ENCODE results near the gene WBP1. TPM values are rescaled to one million over a fixed set of nuclear protein-coding genes. Genes with fewer than 3 reads are reported as not detected.

Gene WBP1
- total RNA-seq, 1 experiment from 2014 or later, result 37.9 TPM

GRCh38 chr2:74444498-74445318 is 13.5 kb upstream of the WBP1 start:
- no TSS peak for BruUV-seq (replicated peaks)
- ChIA-PET POLR2A (ENCODE audit: low non-redundant PET) (interaction anchor here (0.6 kb wide), 1 partner anchor 1186 kb away, joined by 3 read pairs; no protein-coding TSS in a partner anchor), CTCF (no interaction called here)
- no peak for TF ChIP-seq CTCF (conservative IDR thresholded peaks at IDR 0.05; ENCODE audit: low read depth, low read length)
- no peak for TF ChIP-seq EZH2 (IDR thresholded peaks at IDR 0.05; ENCODE audit: borderline replicate concordance, low read depth, low read length, poor library complexity, severe bottlenecking)
- no peak overlapping the region for H3K27ac ChIP-seq (ENCODE audit: low read depth, low read length, poor library complexity, severe bottlenecking)
- no peak overlapping the region for H3K4me3 ChIP-seq (ENCODE audit: low read depth, low read length, poor library complexity, severe bottlenecking)
- DNase-seq (ENCODE audit: low spot score), result no peak
- peaks cover 21% of the 10 kb centered on the region for H3K4me1 ChIP-seq (ENCODE audit: insufficient read depth, low read length, poor library complexity, severe bottlenecking)
- H3K36me3 ChIP-seq (ENCODE audit: insufficient read depth, low read length, poor library complexity, severe bottlenecking), result no peaks in the 10 kb centered on the region
- no peaks in the 10 kb centered on the region for H3K27me3 ChIP-seq (replicated peaks; ENCODE audit: insufficient read depth, low read depth, low read length, poor library complexity)
- intact Hi-C loops (cut with micrococcal nuclease; ENCODE audit: unreplicated experiment), result no loop called here
- H3K9me3 ChIP-seq (ENCODE audit: low read depth, low read length, poor library complexity, severe bottlenecking), result no peaks in the 10 kb centered on the region

DNA sequence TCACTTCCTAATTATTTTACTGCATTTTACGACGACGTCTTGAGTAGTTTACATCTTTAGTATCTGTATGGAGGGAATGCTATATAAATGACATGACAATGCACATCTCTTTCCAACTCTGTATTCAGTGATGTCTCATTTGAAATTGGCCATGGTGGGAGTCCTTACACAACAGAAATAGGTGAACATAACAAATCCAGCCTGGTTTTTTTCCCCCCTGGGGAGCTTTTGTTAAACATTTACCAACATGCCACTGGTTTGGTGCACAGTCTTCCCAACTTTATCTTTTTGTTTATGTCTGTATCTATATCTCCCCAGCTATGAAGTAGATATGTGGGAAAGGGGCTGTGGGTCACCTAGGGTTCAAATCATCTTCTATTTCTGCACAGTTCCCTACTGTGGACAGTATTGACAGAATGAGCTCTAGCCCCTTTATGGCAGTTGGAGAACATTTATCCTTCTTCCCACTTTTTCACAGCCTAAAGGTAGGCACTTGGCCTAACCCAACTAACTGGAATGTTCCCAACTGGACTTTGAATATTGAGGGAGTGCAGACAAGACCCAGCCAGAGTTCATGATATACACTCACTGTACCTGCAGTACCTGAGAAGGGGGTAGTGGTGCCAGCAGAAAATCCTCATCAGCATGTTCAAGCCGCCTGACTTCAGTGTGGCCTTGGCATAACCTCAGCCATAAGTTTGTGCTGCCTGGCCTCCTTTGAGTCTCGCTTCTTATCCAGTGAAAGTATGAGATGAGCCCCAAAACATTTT is 10.8 kb upstream of the WBP1 start:
- TF ChIP-seq CTCF (conservative IDR thresholded peaks at IDR 0.05; ENCODE audit: low read depth, low read length), result no peak
- H3K27ac ChIP-seq (ENCODE audit: low read depth, low read length, poor library complexity, severe bottlenecking), result no peak overlapping the region
- no TSS peak for BruUV-seq (replicated peaks)
- no peaks in the 10 kb centered on the region for H3K9me3 ChIP-seq (ENCODE audit: low read depth, low read length, poor library complexity, severe bottlenecking)
- ChIA-PET CTCF (no interaction called here), POLR2A (ENCODE audit: low non-redundant PET) (no interaction called here)
- no peaks in the 10 kb centered on the region for H3K27me3 ChIP-seq (replicated peaks; ENCODE audit: insufficient read depth, low read depth, low read length, poor library complexity)
- no peak overlapping the region for H3K4me3 ChIP-seq (ENCODE audit: low read depth, low read length, poor library complexity, severe bottlenecking)
- intact Hi-C loops (cut with micrococcal nuclease; ENCODE audit: unreplicated experiment), result no loop called here
- DNase-seq (ENCODE audit: low spot score), result no peak
- no peaks in the 10 kb centered on the region for H3K36me3 ChIP-seq (ENCODE audit: insufficient read depth, low read length, poor library complexity, severe bottlenecking)
- peaks cover 8% of the 10 kb centered on the region for H3K4me1 ChIP-seq (ENCODE audit: insufficient read depth, low read length, poor library complexity, severe bottlenecking)

- Histone ChIP-seq H3K4me3 (ENCODE audit: low read depth, low read length, poor library complexity, severe bottlenecking) (no peak overlapping the region), H3K36me3 (ENCODE audit: insufficient read depth, low read length, poor library complexity, severe bottlenecking) (no peaks in the 10 kb centered on the region), H3K27ac (ENCODE audit: low read depth, low read length, poor library complexity, severe bottlenecking) (no peak overlapping the region), H3K9me3 (ENCODE audit: low read depth, low read length, poor library complexity, severe bottlenecking) (no peaks in the 10 kb centered on the region), H3K27me3 (replicated peaks; ENCODE audit: insufficient read depth, low read depth, low read length, poor library complexity) (no peaks in the 10 kb centered on the region), H3K4me1 (ENCODE audit: insufficient read depth, low read length, poor library complexity, severe bottlenecking) (peaks cover 8% of the 10 kb centered on the region)
- DNase-seq (ENCODE audit: low spot score), result no peak
- CTCF ChIA-PET, result interaction anchor here (0.6 kb wide), 1 partner anchor 9 kb away, joined by 3 read pairs; no protein-coding TSS in a partner anchor
- no TSS peak for BruUV-seq (replicated peaks)
- TF ChIP-seq CTCF (conservative IDR thresholded peaks at IDR 0.05; ENCODE audit: low read depth, low read length), result no peak
- POLR2A ChIA-PET (ENCODE audit: low non-redundant PET), result no interaction called here
- intact Hi-C loops (cut with micrococcal nuclease; ENCODE audit: unreplicated experiment), result no loop called here
Observed at GRCh38 chr2:74448771-74449170, 9.5 kb upstream of the WBP1 start.

Measured in A673 (cell line).